Uterus (tissue), 2 donors: ENCODE results near the gene EPHB6.

Experiments used
- CTCF ChIP-seq, 4 experiments: fragments of 200-600 bp in 2 of 4; fragments of 450-650 bp in 2 of 4; sonication (generic) in 2 of 4; IDR thresholded peaks; one replicate each; pipeline ENCODE4 v1.5.1; 2016 to 2019; ENCODE audit warnings: antibody characterized with exemption in 4 of 4, mild to moderate bottlenecking in 2 of 4, moderate library complexity in 1 of 4
- POLR2A ChIP-seq, 2 donors: fragments of 450-650 bp; IDR thresholded peaks; one replicate each; pipeline ENCODE4 v1.6.1; 2016; ENCODE audit warnings: antibody characterized with exemption in 2 of 2, mild to moderate bottlenecking in 1 of 2, moderate library complexity in 1 of 2

GRCh38 chr7:142836426-142836825 is 18.4 kb upstream of the EPHB6 start:
- TF ChIP-seq CTCF (IDR thresholded peaks at IDR 0.05) (no peak), POLR2A (IDR thresholded peaks at IDR 0.05) (no peak)
